ENCODE data around the gene ZNF32. TPM values are rescaled to one million over a fixed set of nuclear protein-coding genes. Genes with fewer than 3 reads are reported as not detected.
A peak's percentile ranks its signal among the peaks of the same experiment; 100 is the strongest.

The ZNF32 gene
- total RNA-seq: 51.1 TPM

GRCh38 chr10:43648398-43649184 is at the start of gene ZNF32:
Gene ZNF32 (minus strand): TSS chr10:43648881. CDS start chr10:43646133, 2,748 bp downstream.
- Histone ChIP-seq H3K36me3 (peaks cover 12 to 28% of the 10 kb centered on the region in 2 donors), H3K4me3 (peak within 1 kb of the TSS; percentile 80 to 94), H3K4me1 (peaks cover 15% of the 10 kb centered on the region), H3K27ac (peak within 1 kb of the TSS; percentile 84), H3K9me3 (peaks cover 19% of the 10 kb centered on the region), H3K27me3 (no peaks in the 10 kb centered on the region)
- intact Hi-C loops (cut with DNase I): no loop called here
- TF ChIP-seq CTCF (IDR thresholded peaks at IDR 0.05): no peak
- peak in 1 of 2 donors; percentile 23 for TF ChIP-seq POLR2A (IDR thresholded peaks at IDR 0.05)
- peak in 1 of 2 donors; percentile 62 for TF ChIP-seq POLR2AphosphoS5 (IDR thresholded peaks at IDR 0.05; ENCODE audit: insufficient read depth in 1 of 2, low read depth in 1 of 2)
- no peak for DNase-seq (ENCODE audit: extremely low spot score in 2 of 2)

DNA sequence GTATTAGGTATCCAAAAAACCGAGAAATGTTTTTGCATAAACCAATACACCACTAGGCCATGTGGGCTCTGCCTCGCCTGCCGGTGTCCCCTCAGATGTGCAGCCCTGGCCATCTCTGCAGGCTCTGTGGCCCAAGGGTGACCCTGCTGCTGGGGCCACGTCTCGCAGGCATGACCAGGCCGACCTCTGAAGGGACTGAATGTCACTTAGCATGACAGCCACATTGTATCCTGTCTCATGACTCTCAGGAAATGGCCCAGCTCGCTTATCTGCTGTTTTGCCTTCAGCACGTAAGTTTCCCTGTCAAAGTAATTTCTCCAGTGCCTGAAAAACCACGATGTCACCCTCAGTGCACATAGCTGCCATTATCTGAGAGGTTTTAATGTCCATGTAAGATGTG is 49.5 kb upstream of the ZNF32 start:
- Histone ChIP-seq H3K9me3 (no peaks in the 10 kb centered on the region), H3K36me3 (no peaks in the 10 kb centered on the region), H3K27ac (no peak overlapping the region), H3K4me3 (no peak overlapping the region), H3K27me3 (no peaks in the 10 kb centered on the region), H3K4me1 (peaks cover 5% of the 10 kb centered on the region)
- TF ChIP-seq CTCF (IDR thresholded peaks at IDR 0.05): no peak
- no peak for TF ChIP-seq POLR2A (IDR thresholded peaks at IDR 0.05)
- TF ChIP-seq POLR2AphosphoS5 (IDR thresholded peaks at IDR 0.05; ENCODE audit: insufficient read depth in 1 of 2, low read depth in 1 of 2): no peak
- intact Hi-C loops (cut with DNase I): no loop called here
- DNase-seq (ENCODE audit: extremely low spot score in 2 of 2): no peak

GRCh38 chr10:43696909-43697483 is 48.3 kb upstream of the ZNF32 start:
- Histone ChIP-seq H3K9me3 (no peaks in the 10 kb centered on the region), H3K27ac (no peak overlapping the region), H3K27me3 (no peaks in the 10 kb centered on the region), H3K36me3 (no peaks in the 10 kb centered on the region), H3K4me3 (no peak overlapping the region), H3K4me1 (peaks cover 15% of the 10 kb centered on the region)
- no peak for DNase-seq (ENCODE audit: extremely low spot score in 2 of 2)
- intact Hi-C loops (cut with DNase I): no loop called here
- no peak for TF ChIP-seq POLR2AphosphoS5 (IDR thresholded peaks at IDR 0.05; ENCODE audit: insufficient read depth in 1 of 2, low read depth in 1 of 2)
- TF ChIP-seq POLR2A (IDR thresholded peaks at IDR 0.05): no peak
- TF ChIP-seq CTCF (IDR thresholded peaks at IDR 0.05): no peak

DNA sequence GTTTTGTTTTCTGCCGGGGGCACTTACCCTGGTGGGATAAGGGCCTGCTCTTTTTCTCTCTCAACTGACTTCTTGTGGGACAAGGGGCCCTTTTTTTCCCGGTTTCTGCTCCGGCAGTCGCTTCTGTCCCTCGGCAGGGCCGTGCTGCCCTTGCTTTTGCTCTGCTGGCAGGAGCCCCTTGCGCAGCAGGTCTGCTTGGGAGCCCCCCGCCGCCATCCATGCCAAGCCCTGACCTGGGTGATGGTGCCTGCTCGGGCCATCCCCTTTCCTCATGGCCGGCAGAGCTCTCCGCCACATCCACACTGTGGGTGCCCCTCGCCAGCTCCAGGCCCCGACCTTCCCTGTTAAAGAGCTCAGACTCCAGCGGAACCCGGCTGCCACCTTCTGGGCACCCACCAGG is 47.0 kb upstream of the ZNF32 start:
- H3K27ac ChIP-seq: no peak overlapping the region
- no peak for DNase-seq (ENCODE audit: extremely low spot score in 2 of 2)
- H3K36me3 ChIP-seq: no peaks in the 10 kb centered on the region
- no peaks in the 10 kb centered on the region for H3K9me3 ChIP-seq
- TF ChIP-seq POLR2A (IDR thresholded peaks at IDR 0.05) (no peak), CTCF (IDR thresholded peaks at IDR 0.05) (no peak)
- peaks cover 28% of the 10 kb centered on the region for H3K4me1 ChIP-seq
- H3K27me3 ChIP-seq: no peaks in the 10 kb centered on the region
- no peak overlapping the region for H3K4me3 ChIP-seq
- intact Hi-C loops (cut with DNase I): no loop called here

GRCh38 chr10:43695321-43695720 is 46.6 kb upstream of the ZNF32 start:
- peaks cover 32% of the 10 kb centered on the region for H3K4me1 ChIP-seq
- H3K27ac ChIP-seq: no peak overlapping the region
- no peak overlapping the region for H3K4me3 ChIP-seq
- no peak for DNase-seq (ENCODE audit: extremely low spot score in 2 of 2)
- no peak for TF ChIP-seq POLR2AphosphoS5 (IDR thresholded peaks at IDR 0.05; ENCODE audit: insufficient read depth in 1 of 2, low read depth in 1 of 2)
- no peak for TF ChIP-seq POLR2A (IDR thresholded peaks at IDR 0.05)
- no peak for TF ChIP-seq CTCF (IDR thresholded peaks at IDR 0.05)
- H3K27me3 ChIP-seq: no peaks in the 10 kb centered on the region
- no peaks in the 10 kb centered on the region for H3K36me3 ChIP-seq
- H3K9me3 ChIP-seq: no peaks in the 10 kb centered on the region
- intact Hi-C loops (cut with DNase I): no loop called here
